Motor neuron (in vitro differentiated cells): ENCODE data around the gene CDYL2. TPM values are rescaled to one million over a fixed set of nuclear protein-coding genes. Genes with fewer than 3 reads are reported as not detected.

ENCODE experiments used
- ATAC-seq, 8 experiments: fragments of 200-7000 bp; cut with Tn5 transposase; replicated peaks in 6 of 8; 2 replicates each; pipeline ENCODE4 v1.8.0; 2021; ENCODE audit warnings: mild to moderate bottlenecking in 8 of 8, moderate library complexity in 8 of 8
- H3K27ac ChIP-seq, 2 donors: fragments of 250-450 bp; sonication (Bioruptor Pico); 2 replicates each; pipeline ENCODE4 v1.9.0; 2021; ENCODE audit warnings: antibody characterized with exemption in 2 of 2, mild to moderate bottlenecking in 2 of 2, moderate library complexity in 1 of 2
- H3K4me1 ChIP-seq, 2 donors: fragments of 250-450 bp; sonication (Bioruptor Pico); replicated peaks in 1 of 2; 2 replicates each; pipeline ENCODE4 v1.6.1; 2021; ENCODE audit warnings: antibody characterized with exemption in 2 of 2, mild to moderate bottlenecking in 2 of 2, moderate library complexity in 1 of 2
- H3K4me3 ChIP-seq, 5 donors: fragments of 250-450 bp; sonication (Bioruptor Pico); 2 replicates each; pipeline ENCODE4 v1.9.0; 2021; ENCODE audit warnings: antibody characterized with exemption in 5 of 5, mild to moderate bottlenecking in 5 of 5, moderate library complexity in 4 of 5
- WGBS, 10 experiments: fragments of 450-650 bp; shearing (Covaris generic); methylation state at CpG; one replicate each; pipeline ENCODE4 v1.0.0; 2022; 5-methylcytosine and 5-hydroxymethylcytosine counted together
- in situ Hi-C, 9 experiments: fragments of 400-800 bp; cut with MboI; loops; one replicate each; pipeline ENCODE4 v1.15.0; 2021; ENCODE audit warnings: low sequenced_read_pairs in 9 of 9, low pct_unique_long_range_greater_than_20kb in 2 of 9; ENCODE audit not compliant: unreplicated experiment in 9 of 9
- total RNA-seq, 8 experiments: library from RNA; unstranded; fragments of 300-600 nt; gene quantifications; 2 replicates each; pipeline versions ENCODE4 v1.2.3 to v1.2.4, GENCODE V29; 2022

The CDYL2 gene
- total RNA-seq, 8 experiments from 2014 or later: 0.45 to 11.0 (median 4.2) TPM

DNA sequence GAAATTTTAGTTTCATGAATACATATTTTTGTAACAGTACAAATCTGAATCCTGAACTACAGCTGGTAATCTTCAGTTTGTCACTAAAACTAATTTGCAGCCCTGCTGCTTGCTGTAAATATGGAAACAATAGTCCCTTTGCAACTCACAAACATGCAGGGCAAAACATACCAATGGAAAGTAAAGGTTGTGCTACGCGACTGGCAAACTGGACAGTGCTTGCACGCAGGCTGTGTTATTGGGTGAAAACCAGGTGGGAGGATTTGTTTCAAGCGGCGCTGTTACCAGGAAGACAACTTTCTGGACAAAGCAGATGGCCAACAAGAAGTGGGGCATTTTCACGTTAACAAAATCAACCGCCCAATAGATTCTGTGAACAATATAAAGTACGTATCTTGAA lies 93.5 kb downstream of the CDYL2 start:
- WGBS, 10 experiments: 68 to 100% (median 82%) methylated on average over 1 to 8 of the region's 8 CpGs; no CpG with 5 or more reads in 2 of the 10 experiments
- Histone ChIP-seq H3K4me1 (no peaks in the 10 kb centered on the region), H3K4me3 (no peak overlapping the region), H3K27ac (no peak overlapping the region)
- peak in 1 of 8 experiments; percentile 79 for ATAC-seq
- in situ Hi-C loops: no loop called here

DNA sequence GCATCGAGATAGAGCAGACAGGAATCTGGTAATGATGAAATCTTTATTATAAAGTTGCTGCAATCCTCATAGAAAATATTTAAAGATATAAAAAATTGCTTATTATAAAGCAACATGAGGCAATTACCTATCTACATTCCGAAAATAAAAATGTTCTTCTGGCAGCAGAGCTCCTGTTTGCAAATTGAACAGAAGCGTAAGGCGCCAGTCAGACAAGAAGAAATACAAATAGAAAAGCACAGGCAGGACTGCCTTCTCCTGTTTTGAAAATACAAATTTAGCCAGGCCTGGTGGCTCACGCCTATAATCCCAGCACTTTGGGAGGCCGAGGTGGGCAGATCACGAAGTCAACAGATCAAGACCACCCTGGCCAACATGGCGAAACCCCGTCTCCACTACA lies 95.6 kb downstream of the CDYL2 start:
- in situ Hi-C loops: no loop called here
- Histone ChIP-seq H3K4me1 (no peaks in the 10 kb centered on the region), H3K4me3 (no peak overlapping the region), H3K27ac (no peak overlapping the region)
- 60 to 100% (median 94%) methylated on average over 1 to 8 of the region's 9 CpGs for WGBS, 10 experiments
- ATAC-seq: no peak

DNA sequence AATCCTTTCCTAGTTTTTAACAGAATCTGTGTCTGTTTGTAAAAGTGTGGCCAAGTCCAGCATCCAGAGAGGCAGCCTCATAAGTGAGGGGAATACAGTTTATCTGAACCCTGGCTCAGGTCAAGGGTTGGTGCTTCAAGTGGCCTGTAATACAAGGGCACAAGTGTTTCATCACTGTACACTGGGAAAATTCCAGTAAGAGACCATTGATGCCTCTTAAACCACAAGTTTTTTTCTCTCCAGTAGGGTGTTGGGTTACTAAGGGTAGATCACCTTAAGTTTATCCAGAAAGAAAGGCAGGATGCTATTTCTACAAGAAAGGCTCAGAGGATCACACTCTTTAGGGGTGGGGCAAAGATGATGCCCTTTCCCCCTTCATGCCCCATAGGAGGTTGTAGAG lies 96.7 kb downstream of the CDYL2 start:
- in situ Hi-C loops: no loop called here
- no peak overlapping the region for H3K27ac ChIP-seq
- no peak for ATAC-seq
- H3K4me1 ChIP-seq: no peaks in the 10 kb centered on the region
- H3K4me3 ChIP-seq: no peak overlapping the region

DNA sequence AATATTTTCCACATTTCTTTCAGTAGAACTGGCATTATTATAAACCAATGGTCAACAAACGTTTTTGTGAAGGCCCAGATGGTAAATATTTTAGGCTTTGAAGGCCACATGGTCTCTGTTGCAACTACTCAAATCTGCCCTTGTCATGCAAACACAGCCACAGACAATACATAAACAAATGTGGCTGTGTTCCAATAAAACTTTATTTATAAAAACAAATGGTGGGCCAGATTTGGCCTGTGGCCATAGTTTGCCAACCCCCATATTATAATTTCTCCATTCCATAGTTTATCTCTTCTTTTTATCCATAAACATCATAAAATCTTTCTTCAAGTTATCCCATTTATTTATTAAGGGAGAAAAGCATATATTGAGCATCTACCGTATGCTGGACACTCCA lies 98.8 kb downstream of the CDYL2 start:
- 25 to 100% (median 68%) methylated on average over 1 to 2 of the region's 2 CpGs; no CpG with 5 or more reads in 2 of the 10 experiments for WGBS, 10 experiments
- in situ Hi-C loops: no loop called here
- ATAC-seq: no peak
- no peaks in the 10 kb centered on the region for H3K4me1 ChIP-seq
- H3K4me3 ChIP-seq: no peak overlapping the region
- no peak overlapping the region for H3K27ac ChIP-seq

DNA sequence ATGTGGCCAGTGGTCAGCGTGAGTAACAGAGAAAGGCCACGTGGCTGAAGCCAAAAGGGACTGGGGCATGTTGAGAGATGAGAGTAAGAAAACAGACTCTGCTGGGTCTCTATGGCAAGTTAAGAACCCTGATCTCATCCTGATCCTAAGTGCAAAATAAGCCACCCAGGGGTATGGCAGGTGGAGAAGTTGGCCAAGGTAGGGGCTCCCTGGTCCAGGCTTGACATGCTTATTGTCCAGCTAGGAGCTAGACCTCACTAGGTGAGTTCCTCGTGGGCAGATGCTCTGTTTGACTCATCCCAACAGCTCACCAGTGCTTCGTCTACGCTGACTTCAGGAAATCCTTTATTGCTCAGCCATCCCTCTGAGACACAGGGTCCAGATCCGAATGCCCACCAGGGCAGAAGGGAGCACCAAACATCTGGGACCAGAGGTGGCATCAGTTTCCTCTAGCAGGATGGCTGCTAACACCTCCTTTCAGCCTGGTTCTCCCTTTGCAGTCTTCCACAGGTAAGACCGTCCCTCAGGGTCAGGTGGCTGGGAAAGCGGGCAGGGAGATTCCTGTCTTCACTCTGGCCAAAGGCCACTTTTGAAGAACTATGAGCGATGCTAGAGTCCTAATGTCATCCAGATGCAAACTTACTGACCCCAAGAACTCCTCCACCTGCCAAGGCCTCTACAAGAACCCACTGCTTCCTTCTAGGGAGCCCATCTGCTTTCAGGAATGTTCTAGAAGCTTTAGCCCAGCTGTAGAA lies 99.5 kb downstream of the CDYL2 start:
- WGBS, 10 experiments: 58 to 100% (median 85%) methylated on average over 1 to 7 of the region's 9 CpGs; no CpG with 5 or more reads in 1 of the 10 experiments
- Histone ChIP-seq H3K4me3 (no peak overlapping the region), H3K27ac (no peak overlapping the region), H3K4me1 (no peaks in the 10 kb centered on the region)
- no peak for ATAC-seq
- in situ Hi-C loops: no loop called here

DNA sequence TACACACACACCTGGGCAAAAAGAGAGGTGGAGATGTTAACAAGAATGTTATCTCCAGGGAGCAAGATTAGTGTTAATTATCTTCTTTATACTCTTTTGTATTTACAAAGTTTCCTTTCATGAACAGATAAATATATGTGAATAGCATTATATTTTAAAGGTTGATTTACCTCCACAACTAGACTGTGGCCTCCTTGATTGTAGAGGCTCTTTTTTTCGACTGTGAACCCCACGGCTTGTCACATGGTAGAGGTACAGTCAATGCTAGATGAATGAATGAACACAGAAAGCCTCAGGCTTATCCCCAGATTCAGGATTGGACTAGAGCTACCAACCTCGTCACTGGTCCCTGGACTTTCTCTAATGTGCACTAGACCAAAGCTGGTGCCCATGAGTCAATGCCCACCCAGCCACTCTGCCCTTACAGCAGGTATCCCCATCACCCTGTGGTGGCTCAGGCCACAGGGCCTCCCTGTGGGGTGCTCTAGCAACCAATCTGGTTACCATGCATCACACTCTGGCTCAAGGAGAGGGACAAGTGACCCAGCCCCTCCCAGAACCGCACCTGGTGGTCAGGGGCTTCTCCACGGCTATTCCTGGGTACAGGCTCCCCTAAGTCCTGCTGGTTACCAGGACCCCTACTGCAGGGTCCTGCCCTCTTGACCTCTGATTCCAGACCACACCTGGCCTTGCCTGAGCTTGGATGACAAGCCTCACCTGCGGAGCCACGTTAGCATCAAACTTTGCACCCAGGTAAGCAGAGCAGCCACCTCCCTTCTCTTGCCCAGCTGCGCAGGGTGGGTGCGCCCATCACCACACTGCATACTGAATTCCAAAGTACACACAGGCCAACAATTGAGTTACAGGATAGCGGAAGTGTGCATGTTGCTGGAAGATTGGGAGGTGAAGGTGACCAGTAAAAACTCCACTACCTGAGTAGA lies 101.0 kb downstream of the CDYL2 start:
- Histone ChIP-seq H3K4me1 (no peaks in the 10 kb centered on the region), H3K27ac (no peak overlapping the region), H3K4me3 (no peak overlapping the region)
- no peak for ATAC-seq
- in situ Hi-C loops: no loop called here
- 58 to 100% (median 84%) methylated on average over 1 to 5 of the region's 10 CpGs; no CpG with 5 or more reads in 2 of the 10 experiments for WGBS, 10 experiments

DNA sequence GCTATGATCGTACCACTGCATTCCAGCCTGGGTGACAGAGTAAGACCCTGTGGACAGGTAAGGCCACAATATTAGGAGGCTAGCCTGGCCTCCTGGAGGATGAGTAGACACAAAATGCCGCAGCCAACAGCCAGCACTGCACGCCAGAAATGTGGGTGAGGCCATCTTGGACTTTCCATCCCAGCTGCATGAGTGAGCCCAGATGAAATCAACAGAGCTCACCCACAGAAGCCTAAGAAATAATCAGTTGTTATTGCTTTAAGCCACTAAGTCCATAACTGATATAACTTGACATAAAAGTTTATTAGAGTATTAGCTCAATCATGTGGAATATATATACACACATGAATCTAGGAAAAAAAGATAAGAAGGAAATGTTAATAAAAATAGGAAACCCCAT lies 101.7 kb downstream of the CDYL2 start:
- 69 to 100% (median 100%) methylated on average over 1 to 3 of the region's 3 CpGs; no CpG with 5 or more reads in 2 of the 10 experiments for WGBS, 10 experiments
- in situ Hi-C loops: no loop called here
- Histone ChIP-seq H3K4me1 (no peaks in the 10 kb centered on the region), H3K27ac (no peak overlapping the region), H3K4me3 (no peak overlapping the region)
- ATAC-seq: no peak

DNA sequence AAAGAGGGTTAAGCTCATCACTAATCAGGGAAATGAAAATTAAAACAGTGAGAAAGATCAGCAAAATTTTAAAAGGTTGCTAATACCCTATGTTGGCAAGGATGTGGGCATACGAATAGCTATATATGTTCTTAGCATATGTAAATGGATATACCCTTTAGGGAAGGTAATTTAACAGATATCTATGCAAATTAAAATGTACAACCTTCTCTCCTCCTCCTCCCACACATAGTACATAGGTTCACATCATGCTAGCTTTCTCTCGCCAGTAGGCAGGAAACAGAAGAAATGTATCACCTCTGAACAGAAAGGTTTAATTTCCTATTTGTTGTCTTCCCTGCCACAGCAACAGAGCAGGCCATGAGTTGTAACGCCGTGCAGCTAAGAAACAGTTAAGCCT lies 103.8 kb downstream of the CDYL2 start:
- Histone ChIP-seq H3K4me3 (no peak overlapping the region), H3K27ac (no peak overlapping the region), H3K4me1 (no peaks in the 10 kb centered on the region)
- ATAC-seq: no peak
- 18 to 100% (median 76%) methylated on average over 1 to 4 of the region's 4 CpGs; no CpG with 5 or more reads in 1 of the 10 experiments for WGBS, 10 experiments
- in situ Hi-C loops: no loop called here

DNA sequence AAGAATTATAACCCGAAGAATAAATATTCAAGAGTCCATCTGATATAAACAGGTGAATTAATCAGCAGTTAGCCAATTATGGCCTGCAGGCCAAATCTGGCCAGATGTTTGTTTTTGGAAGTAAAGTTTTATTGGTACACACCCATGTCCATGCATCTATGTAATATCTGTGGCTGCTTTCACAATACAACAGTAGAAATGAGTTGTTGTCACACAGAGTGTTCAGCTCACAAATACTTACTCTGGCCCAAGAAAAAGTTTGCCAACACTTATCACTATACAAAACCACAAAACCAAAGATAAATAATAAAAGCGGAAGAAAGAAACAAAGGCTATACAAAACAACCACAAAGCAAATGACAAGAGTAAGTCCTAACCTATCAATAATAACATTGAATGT lies 109.4 kb downstream of the CDYL2 start:
- in situ Hi-C loops: no loop called here

DNA sequence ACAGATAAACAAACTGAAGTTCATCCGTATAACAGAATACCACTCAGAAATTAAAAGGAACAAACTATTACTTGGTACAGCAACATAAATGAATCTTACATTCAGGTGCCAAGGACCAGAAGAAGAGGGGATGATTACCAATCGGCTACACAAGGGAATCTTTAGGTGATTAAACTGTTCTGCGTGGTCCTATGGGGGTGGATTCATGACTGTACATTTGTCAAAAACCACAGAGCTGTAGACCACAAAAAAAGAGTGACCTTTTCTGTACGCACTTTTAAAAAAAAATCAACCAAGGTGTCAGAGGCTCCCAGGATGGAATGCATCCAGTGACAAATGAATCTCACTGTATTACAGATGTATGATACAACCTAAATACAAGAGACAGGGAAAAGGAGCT lies 110.8 kb downstream of the CDYL2 start:
- 33 to 100% (median 90%) methylated on average over 1 to 4 of the region's 4 CpGs; no CpG with 5 or more reads in 2 of the 10 experiments for WGBS, 10 experiments
- Histone ChIP-seq H3K4me3 (no peak overlapping the region), H3K27ac (no peak overlapping the region), H3K4me1 (no peaks in the 10 kb centered on the region)
- in situ Hi-C loops: no loop called here
- ATAC-seq: no peak

More for the DNA sequence above, 109.4 kb downstream of the CDYL2 start:
- Histone ChIP-seq H3K4me3 (no peak overlapping the region), H3K4me1 (no peaks in the 10 kb centered on the region), H3K27ac (no peak overlapping the region)
- no peak for ATAC-seq
- 67 to 100% (median 87%) methylated on average over 1 to 2 of the region's 2 CpGs; no CpG with 5 or more reads in 1 of the 10 experiments for WGBS, 10 experiments

DNA sequence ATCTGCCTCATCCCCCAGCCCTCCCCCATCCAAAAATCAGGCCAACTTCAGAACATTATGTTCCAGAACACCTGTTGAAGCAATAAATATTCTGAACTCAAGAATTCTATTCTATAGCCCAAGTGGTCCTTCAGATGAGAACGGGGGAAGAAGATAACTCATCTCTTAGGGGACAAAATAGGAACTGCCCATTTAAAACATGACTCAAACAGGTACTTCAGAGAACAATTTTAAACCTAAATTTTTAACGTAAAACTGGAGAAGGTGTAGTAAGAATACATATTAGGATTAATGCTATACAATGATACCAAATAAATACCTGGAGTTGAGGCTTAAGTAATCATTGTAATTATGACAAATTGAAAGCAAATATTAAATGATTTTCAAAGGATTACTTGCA lies 112.1 kb downstream of the CDYL2 start:
- Histone ChIP-seq H3K4me1 (no peaks in the 10 kb centered on the region), H3K4me3 (no peak overlapping the region), H3K27ac (no peak overlapping the region)
- in situ Hi-C loops: no loop called here
- ATAC-seq: no peak
- 55 to 100% (median 91%) methylated on average over 1 to 2 of the region's 2 CpGs for WGBS, 10 experiments

DNA sequence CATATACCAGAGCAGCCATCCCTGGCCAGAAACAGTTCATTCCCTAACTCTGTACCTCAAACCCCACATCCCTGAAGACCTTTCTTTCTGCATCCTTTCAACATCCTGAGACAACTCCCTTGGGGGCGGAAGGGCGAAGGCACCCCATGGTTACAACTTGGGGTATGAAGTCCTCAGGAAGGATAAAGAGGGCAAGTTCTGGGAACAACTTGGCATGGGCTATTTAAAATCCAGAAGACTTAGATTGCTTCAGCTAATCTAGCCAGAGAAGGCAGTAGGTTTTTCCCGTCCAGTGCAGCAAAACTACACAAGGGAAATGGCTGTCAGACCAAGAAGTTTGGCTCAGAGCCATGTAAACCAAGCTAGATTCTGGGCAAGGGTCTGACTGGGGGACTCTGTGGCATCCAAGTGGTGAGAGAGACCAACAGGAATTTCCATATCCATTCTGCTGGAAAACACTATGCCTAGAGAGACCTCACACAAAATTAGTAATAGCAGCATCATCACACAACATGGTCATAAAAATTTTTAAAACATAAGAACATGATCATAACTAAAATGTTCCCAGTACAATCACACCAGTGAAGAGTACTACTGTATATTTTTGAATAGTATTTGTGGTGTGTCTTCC lies 113.2 kb downstream of the CDYL2 start:
- WGBS, 10 experiments: 40 to 100% (median 86%) methylated on average over 1 to 3 of the region's 3 CpGs; no CpG with 5 or more reads in 4 of the 10 experiments
- in situ Hi-C loops: no loop called here
- Histone ChIP-seq H3K27ac (no peak overlapping the region), H3K4me3 (no peak overlapping the region), H3K4me1 (no peaks in the 10 kb centered on the region)
- no peak for ATAC-seq

DNA sequence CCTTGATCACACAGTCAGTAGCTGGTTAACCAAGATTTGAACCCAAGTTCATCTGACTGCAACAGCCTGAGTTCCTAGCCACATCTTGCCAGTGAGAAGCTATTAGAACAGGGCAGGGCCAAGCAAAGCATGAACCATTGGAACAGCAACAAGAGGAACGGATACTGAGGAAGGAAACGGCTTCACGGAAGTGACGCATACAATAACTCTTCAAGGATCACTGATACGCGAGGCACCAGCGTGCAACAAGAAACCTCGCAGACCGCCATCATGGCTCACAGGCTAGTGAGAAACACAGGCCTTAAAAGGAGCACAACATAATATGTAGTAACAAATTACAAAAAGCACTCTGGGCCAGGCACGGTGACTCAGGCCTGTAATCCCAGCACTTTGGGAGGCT lies 114.9 kb downstream of the CDYL2 start:
- Histone ChIP-seq H3K27ac (no peak overlapping the region), H3K4me1 (no peaks in the 10 kb centered on the region), H3K4me3 (no peak overlapping the region)
- 70 to 100% (median 85%) methylated on average over 1 to 10 of the region's 10 CpGs; no CpG with 5 or more reads in 1 of the 10 experiments for WGBS, 10 experiments
- ATAC-seq: no peak
- in situ Hi-C loops: no loop called here
